Bronchial epithelial cell (primary cell): ENCODE measurements around the gene GRIK3. TPM values are rescaled to one million over a fixed set of nuclear protein-coding genes. Genes with fewer than 3 reads are reported as not detected.
A peak's percentile ranks its signal among the peaks of the same experiment; 100 is the strongest.

Experiments
- DNase-seq: peaks from one replicate; pipeline ENCODE4 v3.0.0-alpha.2; 2010; ENCODE audit warnings: low read depth
- FAIRE-seq: peaks from 2 replicates; lab custom pipeline; 2011; peaks lifted over from hg19 to GRCh38; lab: Jason Lieb, UNC
- H3K27me3 ChIP-seq: 2 replicates; pipeline ENCODE4 v1.5.1; 2011; ENCODE audit warnings: low read length; ENCODE audit not compliant: control insufficient read depth, insufficient read depth
- H3K36me3 ChIP-seq: 2 replicates; pipeline ENCODE4 v1.5.1; 2011; ENCODE audit warnings: low read length; ENCODE audit not compliant: control insufficient read depth, insufficient read depth
- H3K4me3 ChIP-seq: 2 replicates; pipeline ENCODE4 v1.5.1; 2011; ENCODE audit warnings: mild to moderate bottlenecking, low read depth, low read length, control low read depth
- total RNA-seq: library from RNA; depleted of rRNA; stranded (reverse); fragments of >200 nt; gene quantifications from 2 replicates; pipeline ENCODE4 v1.2.1, GENCODE V29; 2014
- TF ChIP-seq, protein P1 (sequence below): IDR thresholded peaks from 2 replicates; pipeline ENCODE4 v1.5.1; 2011; ENCODE audit warnings: mild to moderate bottlenecking, moderate library complexity, low read length, control low read depth, inconsistent platforms; ENCODE audit not compliant: insufficient read depth, severe bottlenecking

Gene GRIK3
- total RNA-seq, 1 donor from 2014 or later: under 0.01 TPM

DNA sequence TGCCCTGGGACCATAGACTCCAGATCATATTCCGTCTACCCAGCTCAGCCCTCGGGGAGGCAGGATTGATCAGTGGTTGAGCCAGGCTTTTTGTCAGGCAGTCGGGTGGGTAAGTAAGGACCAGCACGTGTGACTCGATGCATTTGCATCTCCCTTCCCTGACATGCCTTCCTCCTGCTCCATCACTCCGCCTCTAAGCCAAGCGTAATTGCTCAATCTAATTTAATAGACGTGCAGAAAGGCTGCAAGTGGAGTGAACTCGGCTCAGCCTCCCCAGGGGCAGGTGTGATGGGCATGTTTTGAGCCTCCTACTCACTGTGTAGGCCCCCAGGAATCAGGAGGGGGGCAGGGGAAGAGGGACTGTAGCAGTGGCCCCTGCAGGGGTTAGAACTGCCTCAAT lies 34.6 kb upstream of the GRIK3 start:
- TF ChIP-seq, protein P1, sequence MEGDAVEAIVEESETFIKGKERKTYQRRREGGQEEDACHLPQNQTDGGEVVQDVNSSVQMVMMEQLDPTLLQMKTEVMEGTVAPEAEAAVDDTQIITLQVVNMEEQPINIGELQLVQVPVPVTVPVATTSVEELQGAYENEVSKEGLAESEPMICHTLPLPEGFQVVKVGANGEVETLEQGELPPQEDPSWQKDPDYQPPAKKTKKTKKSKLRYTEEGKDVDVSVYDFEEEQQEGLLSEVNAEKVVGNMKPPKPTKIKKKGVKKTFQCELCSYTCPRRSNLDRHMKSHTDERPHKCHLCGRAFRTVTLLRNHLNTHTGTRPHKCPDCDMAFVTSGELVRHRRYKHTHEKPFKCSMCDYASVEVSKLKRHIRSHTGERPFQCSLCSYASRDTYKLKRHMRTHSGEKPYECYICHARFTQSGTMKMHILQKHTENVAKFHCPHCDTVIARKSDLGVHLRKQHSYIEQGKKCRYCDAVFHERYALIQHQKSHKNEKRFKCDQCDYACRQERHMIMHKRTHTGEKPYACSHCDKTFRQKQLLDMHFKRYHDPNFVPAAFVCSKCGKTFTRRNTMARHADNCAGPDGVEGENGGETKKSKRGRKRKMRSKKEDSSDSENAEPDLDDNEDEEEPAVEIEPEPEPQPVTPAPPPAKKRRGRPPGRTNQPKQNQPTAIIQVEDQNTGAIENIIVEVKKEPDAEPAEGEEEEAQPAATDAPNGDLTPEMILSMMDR: no peak
- no peak overlapping the region for H3K4me3 ChIP-seq
- DNase-seq (no peak), FAIRE-seq (no peak)
- no peaks in the 10 kb centered on the region for H3K27me3 ChIP-seq
- H3K36me3 ChIP-seq: no peaks in the 10 kb centered on the region

DNA sequence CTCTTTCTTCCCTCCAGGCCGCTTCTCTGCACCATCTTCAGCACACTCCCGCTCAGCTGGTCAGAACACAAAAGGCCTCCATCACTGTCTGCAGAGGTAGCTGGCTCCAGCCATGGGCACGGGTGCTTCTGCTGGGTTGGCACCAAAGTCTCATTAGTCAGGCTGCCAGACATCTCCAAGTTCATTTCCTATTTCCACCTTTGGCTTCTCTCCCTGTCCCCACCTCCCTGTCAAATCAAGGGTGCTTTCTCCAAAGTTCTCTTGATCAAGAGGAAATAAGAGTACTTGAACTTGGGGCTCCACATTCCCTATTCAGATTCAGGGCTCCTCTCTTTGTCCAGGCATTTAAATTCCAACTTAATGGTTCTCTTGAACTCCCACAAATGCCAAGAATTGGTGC lies 33.9 kb upstream of the GRIK3 start:
- no peak for DNase-seq
- TF ChIP-seq, protein P1: no peak
- FAIRE-seq: no peak

DNA sequence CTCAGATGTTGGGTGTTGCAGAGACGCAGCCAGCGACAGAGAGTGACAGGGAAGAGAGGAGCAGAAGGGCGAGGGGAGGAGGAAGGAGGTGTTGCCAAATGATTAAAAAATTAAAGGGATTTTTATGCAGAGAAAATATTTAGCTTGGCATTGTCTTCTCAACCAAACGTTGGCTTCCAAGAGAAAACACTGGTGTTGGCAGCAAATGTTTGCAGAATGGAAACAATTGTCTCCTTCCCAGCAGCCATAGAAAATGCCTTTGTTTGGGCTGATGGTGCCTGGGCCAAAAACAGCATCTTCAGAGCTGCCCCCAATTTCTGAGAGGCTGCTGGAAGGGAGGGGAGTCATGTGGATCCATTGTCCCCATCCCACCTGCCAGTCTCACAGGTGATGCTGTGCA lies 29.7 kb upstream of the GRIK3 start:
- Histone ChIP-seq H3K4me3 (no peak overlapping the region), H3K27me3 (no peaks in the 10 kb centered on the region), H3K36me3 (no peaks in the 10 kb centered on the region)
- DNase-seq (no peak), FAIRE-seq (no peak)
- TF ChIP-seq, protein P1: no peak

More for the DNA sequence above, 33.9 kb upstream of the GRIK3 start:
- H3K36me3 ChIP-seq: no peaks in the 10 kb centered on the region
- H3K4me3 ChIP-seq: no peak overlapping the region
- H3K27me3 ChIP-seq: no peaks in the 10 kb centered on the region

DNA sequence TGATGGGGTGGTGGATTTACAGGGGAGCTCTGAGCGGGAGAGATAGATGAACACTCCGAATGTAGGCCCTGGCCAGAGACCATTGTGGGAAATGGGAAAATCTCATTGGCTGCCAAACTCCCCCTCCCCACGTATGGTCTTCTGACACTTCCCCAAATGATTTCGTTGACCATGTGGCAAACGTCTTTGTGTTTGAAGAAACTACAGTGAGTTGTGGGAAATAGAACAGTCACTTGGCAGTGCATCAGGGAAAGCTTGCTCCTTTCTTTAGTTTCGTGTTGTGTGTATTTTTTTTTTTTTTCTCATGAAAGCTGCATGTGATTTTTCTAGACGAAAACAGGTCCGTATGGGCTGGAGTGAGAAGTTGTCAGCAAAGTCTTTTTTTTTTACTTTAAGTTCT lies 25.0 kb upstream of the GRIK3 start:
- Histone ChIP-seq H3K36me3 (no peaks in the 10 kb centered on the region), H3K4me3 (no peak overlapping the region), H3K27me3 (no peaks in the 10 kb centered on the region)
- FAIRE-seq (peak; percentile 47), DNase-seq (no peak)
- TF ChIP-seq, protein P1: no peak

DNA sequence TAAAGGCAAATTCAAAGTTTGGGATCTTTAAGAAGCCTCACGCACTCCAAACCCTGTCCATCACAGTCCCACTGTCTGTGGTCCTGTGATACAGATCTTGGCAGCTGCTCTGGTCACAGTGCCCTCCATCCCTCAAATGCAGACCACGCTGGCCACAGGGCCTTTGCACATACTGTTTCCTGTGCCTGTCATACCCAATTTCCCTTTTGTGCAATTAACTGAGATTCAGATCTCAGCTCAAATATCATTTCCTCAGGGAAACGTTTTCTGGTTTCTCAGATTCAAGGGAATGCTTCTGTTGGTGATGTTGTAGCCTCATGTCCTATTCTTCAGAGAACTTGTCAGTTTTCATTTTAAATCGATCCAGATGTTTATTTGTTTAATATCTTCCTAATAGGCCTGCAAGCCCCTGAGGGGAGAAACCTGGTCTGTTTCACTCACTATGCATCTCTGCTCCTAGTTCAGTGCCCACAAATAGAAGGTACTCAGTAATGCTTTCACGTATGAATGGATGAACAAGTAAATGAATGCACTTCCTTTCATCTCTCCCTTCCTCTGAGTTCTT lies 24.2 kb upstream of the GRIK3 start:
- no peak for FAIRE-seq
- TF ChIP-seq, protein P1: no peak
- H3K4me3 ChIP-seq: no peak overlapping the region
- no peak for DNase-seq
- H3K36me3 ChIP-seq: no peaks in the 10 kb centered on the region
- H3K27me3 ChIP-seq: no peaks in the 10 kb centered on the region

DNA sequence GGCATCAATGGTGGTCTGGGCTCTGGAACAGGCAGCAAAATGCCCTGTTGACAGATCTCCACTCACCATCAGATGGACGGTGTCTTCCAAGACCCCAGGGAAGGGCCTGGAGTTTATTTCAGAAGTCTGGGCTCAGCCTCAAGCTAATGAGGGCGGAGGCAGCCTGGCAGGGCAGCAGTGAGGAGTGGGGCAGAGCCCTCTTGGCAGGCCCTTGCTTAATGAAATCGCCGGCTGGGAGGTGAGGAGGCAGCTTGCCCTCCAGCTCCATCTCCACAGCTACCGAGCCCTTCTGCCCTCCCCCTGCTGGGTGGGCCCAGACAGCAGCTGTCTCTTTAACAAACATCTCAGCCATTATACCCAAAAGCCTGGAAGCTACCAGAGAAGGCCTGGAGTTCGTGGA lies 22.0 kb upstream of the GRIK3 start:
- TF ChIP-seq, protein P1: no peak
- DNase-seq (no peak), FAIRE-seq (no peak)
- Histone ChIP-seq H3K4me3 (no peak overlapping the region), H3K36me3 (no peaks in the 10 kb centered on the region), H3K27me3 (no peaks in the 10 kb centered on the region)
